ENCODE results near the gene SNTG2. TPM values are rescaled to one million over a fixed set of nuclear protein-coding genes. Genes with fewer than 3 reads are reported as not detected.

SNTG2 gene
- total and polyA plus RNA-seq, 7 experiments from 2014 or later = 0.26 to 4.9 (median 3.1) TPM; not detected in 2

GRCh38 chr2:1249897-1250687 lies 299.4 kb downstream of the SNTG2 start:
- Histone ChIP-seq H3K27ac (ENCODE audit: low read depth, low read length) (no peak overlapping the region), H3K4me3 (ENCODE audit: low read length) (no peak overlapping the region), H3K9me3 (ENCODE audit: control insufficient read depth in 2 of 3, low read length in 3 of 3) (no peaks in the 10 kb centered on the region), H3K4me1 (ENCODE audit: control insufficient read depth in 2 of 2, insufficient read depth in 2 of 2, low read length in 2 of 2) (no peaks in the 10 kb centered on the region), H3K36me3 (ENCODE audit: control insufficient read depth in 2 of 3, insufficient read depth in 3 of 3, low read length in 3 of 3) (no peaks in the 10 kb centered on the region), H3K27me3 (ENCODE audit: control insufficient read depth in 2 of 2, insufficient read depth in 2 of 2, low read length in 2 of 2) (no peaks in the 10 kb centered on the region)
- intact Hi-C loops (cut with micrococcal nuclease) = loop anchor here in 1 of 2 donors (10.0 kb wide), 1 partner anchor 305 kb away; no protein-coding TSS in a partner anchor
- ChIA-PET CTCF (no interaction called here), POLR2A (no interaction called here)
- H3K4me1 Mint-ChIP-seq = peaks cover 5 to 16% (median 8%) of the 10 kb centered on the region in 7 donors
- H3K36me3 Mint-ChIP-seq = peaks cover 0 to 3% (median 0%) of the 10 kb centered on the region in 5 donors
- H3K4me3 Mint-ChIP-seq = no peak overlapping the region
- peaks cover 4 to 12% (median 6%) of the 10 kb centered on the region in 5 donors for H3K27me3 Mint-ChIP-seq
- no peaks in the 10 kb centered on the region for H3K9me3 Mint-ChIP-seq
- H3K27ac Mint-ChIP-seq = peak overlapping the region in 3 of 9 donors; percentile 10 to 63 (median 44)
- ATAC-seq (no peak), DNase-seq (no peak)

- ChIA-PET CTCF (no interaction called here), POLR2A (no interaction called here)
- Mint-ChIP-seq H3K4me1 (peaks cover 5 to 16% (median 8%) of the 10 kb centered on the region in 7 donors), H3K4me3 (no peak overlapping the region), H3K9me3 (no peaks in the 10 kb centered on the region), H3K27me3 (peaks cover 4 to 15% (median 6%) of the 10 kb centered on the region in 5 donors), H3K36me3 (peaks cover 0 to 3% (median 0%) of the 10 kb centered on the region in 5 donors), H3K27ac (peak overlapping the region in 1 of 9 donors; percentile 63)
- Histone ChIP-seq H3K36me3 (ENCODE audit: control insufficient read depth in 2 of 3, insufficient read depth in 3 of 3, low read length in 3 of 3) (no peaks in the 10 kb centered on the region), H3K4me1 (ENCODE audit: control insufficient read depth in 2 of 2, insufficient read depth in 2 of 2, low read length in 2 of 2) (no peaks in the 10 kb centered on the region), H3K4me3 (ENCODE audit: low read length) (no peak overlapping the region), H3K9me3 (ENCODE audit: control insufficient read depth in 2 of 3, low read length in 3 of 3) (no peaks in the 10 kb centered on the region), H3K27me3 (ENCODE audit: control insufficient read depth in 2 of 2, insufficient read depth in 2 of 2, low read length in 2 of 2) (no peaks in the 10 kb centered on the region), H3K27ac (ENCODE audit: low read depth, low read length) (no peak overlapping the region)
- ATAC-seq (no peak), DNase-seq (no peak)
- intact Hi-C loops (cut with micrococcal nuclease) = no loop called here
Measured at GRCh38 chr2:1251520-1251919, 300.9 kb downstream of the SNTG2 start.

- Mint-ChIP-seq H3K27me3 (peaks cover 3 to 12% (median 6%) of the 10 kb centered on the region in 5 donors), H3K4me1 (peaks cover 5 to 16% (median 8%) of the 10 kb centered on the region in 7 donors), H3K27ac (no peak overlapping the region), H3K36me3 (peaks cover 0 to 3% (median 0%) of the 10 kb centered on the region in 5 donors), H3K4me3 (no peak overlapping the region), H3K9me3 (no peaks in the 10 kb centered on the region)
- no peaks in the 10 kb centered on the region for H3K27me3 ChIP-seq (ENCODE audit: control insufficient read depth in 2 of 2, insufficient read depth in 2 of 2, low read length in 2 of 2)
- ATAC-seq = no peak
- no peak overlapping the region for H3K4me3 ChIP-seq (ENCODE audit: low read length)
- H3K36me3 ChIP-seq (ENCODE audit: control insufficient read depth in 2 of 3, insufficient read depth in 3 of 3, low read length in 3 of 3) = no peaks in the 10 kb centered on the region
- intact Hi-C loops (cut with micrococcal nuclease) = no loop called here
- DNase-seq = no peak
- ChIA-PET CTCF (no interaction called here), POLR2A (no interaction called here)
- no peaks in the 10 kb centered on the region for H3K9me3 ChIP-seq (ENCODE audit: control insufficient read depth in 2 of 3, low read length in 3 of 3)
- no peak overlapping the region for H3K27ac ChIP-seq (ENCODE audit: low read depth, low read length)
- no peaks in the 10 kb centered on the region for H3K4me1 ChIP-seq (ENCODE audit: control insufficient read depth in 2 of 2, insufficient read depth in 2 of 2, low read length in 2 of 2)
Measured at GRCh38 chr2:1253629-1254028, 303.0 kb downstream of the SNTG2 start.

GRCh38 chr2:1254662-1255343 lies 304.2 kb downstream of the SNTG2 start:
- no peak overlapping the region for H3K4me3 Mint-ChIP-seq
- H3K27ac ChIP-seq (ENCODE audit: low read depth, low read length) = no peak overlapping the region
- H3K27ac Mint-ChIP-seq = no peak overlapping the region
- H3K36me3 ChIP-seq (ENCODE audit: control insufficient read depth in 2 of 3, insufficient read depth in 3 of 3, low read length in 3 of 3) = no peaks in the 10 kb centered on the region
- H3K9me3 Mint-ChIP-seq = no peaks in the 10 kb centered on the region
- DNase-seq = no peak
- H3K4me3 ChIP-seq (ENCODE audit: low read length) = no peak overlapping the region
- H3K4me1 ChIP-seq (ENCODE audit: control insufficient read depth in 2 of 2, insufficient read depth in 2 of 2, low read length in 2 of 2) = no peaks in the 10 kb centered on the region
- ATAC-seq = no peak
- peaks cover 3 to 12% (median 6%) of the 10 kb centered on the region in 5 donors for H3K27me3 Mint-ChIP-seq
- POLR2A ChIA-PET = no interaction called here
- H3K36me3 Mint-ChIP-seq = peaks cover 0 to 3% (median 0%) of the 10 kb centered on the region in 5 donors
- no peaks in the 10 kb centered on the region for H3K9me3 ChIP-seq (ENCODE audit: control insufficient read depth in 2 of 3, low read length in 3 of 3)
- H3K4me1 Mint-ChIP-seq = peaks cover 5 to 16% (median 7%) of the 10 kb centered on the region in 7 donors
- H3K27me3 ChIP-seq (ENCODE audit: control insufficient read depth in 2 of 2, insufficient read depth in 2 of 2, low read length in 2 of 2) = no peaks in the 10 kb centered on the region
- CTCF ChIA-PET = no interaction called here
- intact Hi-C loops (cut with micrococcal nuclease) = no loop called here

- Histone ChIP-seq H3K27me3 (ENCODE audit: control insufficient read depth in 2 of 2, insufficient read depth in 2 of 2, low read length in 2 of 2) (peaks cover 0 to 3% of the 10 kb centered on the region in 2 donors), H3K4me3 (ENCODE audit: low read length) (no peak overlapping the region), H3K4me1 (ENCODE audit: control insufficient read depth in 2 of 2, insufficient read depth in 2 of 2, low read length in 2 of 2) (no peaks in the 10 kb centered on the region), H3K36me3 (ENCODE audit: control insufficient read depth in 2 of 3, insufficient read depth in 3 of 3, low read length in 3 of 3) (no peaks in the 10 kb centered on the region), H3K9me3 (ENCODE audit: control insufficient read depth in 2 of 3, low read length in 3 of 3) (no peaks in the 10 kb centered on the region), H3K27ac (ENCODE audit: low read depth, low read length) (no peak overlapping the region)
- no peak for DNase-seq
- ATAC-seq = no peak
- intact Hi-C loops (cut with micrococcal nuclease) = no loop called here
- H3K9me3 Mint-ChIP-seq = peaks cover 0 to under 1% (median 0%) of the 10 kb centered on the region in 11 donors
- H3K4me3 Mint-ChIP-seq = no peak overlapping the region
- peaks cover 0 to 7% (median 0%) of the 10 kb centered on the region in 7 donors for H3K4me1 Mint-ChIP-seq
- CTCF ChIA-PET = interaction anchor here (0.6 kb wide), 1 partner anchor 77 kb away, joined by 3 read pairs; no protein-coding TSS in a partner anchor
- H3K36me3 Mint-ChIP-seq = no peaks in the 10 kb centered on the region
- peaks cover 0 to 8% (median 4%) of the 10 kb centered on the region in 5 donors for H3K27me3 Mint-ChIP-seq
- POLR2A ChIA-PET = interaction anchor here (0.7 kb wide), 1 partner anchor 29 kb away, joined by 3 read pairs; no protein-coding TSS in a partner anchor
- H3K27ac Mint-ChIP-seq = peak overlapping the region in 2 of 9 donors; percentile 13 to 80
Measured at GRCh38 chr2:1256632-1257324, 306.1 kb downstream of the SNTG2 start.

GRCh38 chr2:1257334-1257733 lies 306.7 kb downstream of the SNTG2 start:
- Histone ChIP-seq H3K27ac (ENCODE audit: low read depth, low read length) (no peak overlapping the region), H3K4me3 (ENCODE audit: low read length) (no peak overlapping the region), H3K9me3 (ENCODE audit: control insufficient read depth in 2 of 3, low read length in 3 of 3) (no peaks in the 10 kb centered on the region), H3K4me1 (ENCODE audit: control insufficient read depth in 2 of 2, insufficient read depth in 2 of 2, low read length in 2 of 2) (no peaks in the 10 kb centered on the region), H3K27me3 (ENCODE audit: control insufficient read depth in 2 of 2, insufficient read depth in 2 of 2, low read length in 2 of 2) (peaks cover 0 to 3% of the 10 kb centered on the region in 2 donors), H3K36me3 (ENCODE audit: control insufficient read depth in 2 of 3, insufficient read depth in 3 of 3, low read length in 3 of 3) (no peaks in the 10 kb centered on the region)
- CTCF ChIA-PET = no interaction called here
- H3K27me3 Mint-ChIP-seq = peaks cover 0 to 8% (median 7%) of the 10 kb centered on the region in 5 donors
- intact Hi-C loops (cut with micrococcal nuclease) = no loop called here
- POLR2A ChIA-PET = no interaction called here
- H3K4me3 Mint-ChIP-seq = no peak overlapping the region
- no peaks in the 10 kb centered on the region for H3K36me3 Mint-ChIP-seq
- H3K4me1 Mint-ChIP-seq = peaks cover 0 to 7% (median 0%) of the 10 kb centered on the region in 7 donors
- peaks cover 0 to 3% (median 0%) of the 10 kb centered on the region in 11 donors for H3K9me3 Mint-ChIP-seq
- DNase-seq (no peak), ATAC-seq (no peak)
- peak overlapping the region in 2 of 9 donors; percentile 13 to 80 for H3K27ac Mint-ChIP-seq

Measured in naive thymus-derived CD4-positive, alpha-beta T cell (primary cell).